Panc1 (cell line): ENCODE data around the gene FRMPD4. TPM values are rescaled to one million over a fixed set of nuclear protein-coding genes. Genes with fewer than 3 reads are reported as not detected.

Experiments
- ATAC-seq: fragments of 200-7000 bp; cut with Tn5 transposase; 2 replicates; pipeline ENCODE4 v1.9.1; 2020; ENCODE audit warnings: mild to moderate bottlenecking, moderate library complexity
- BruUV-seq: library from RNA; stranded (reverse); fragments of 400-500 nt; replicated peaks from 2 replicates; lab custom pipeline; 2021; lab: Mats Ljungman, UMichigan
- CTCF ChIA-PET: fragments of 300-600 bp; sonication (Branson Sonifier 250); formaldehyde crosslinking; loops from one replicate; lab custom pipeline; 2022; ENCODE audit warnings: antibody characterized with exemption; lab: Charles Lee
- POLR2A ChIA-PET: fragments of 300-600 bp; sonication (Branson Sonifier 250); formaldehyde crosslinking; loops from one replicate; lab custom pipeline; 2022; ENCODE audit warnings: antibody characterized with exemption; lab: Charles Lee
- DNase-seq: peaks from one replicate; pipeline ENCODE4 v3.0.0-alpha.2; 2010; ENCODE audit warnings: low read depth, low spot score
- H3K27ac ChIP-seq: 2 replicates; pipeline ENCODE4 v1.5.1; 2011; ENCODE audit warnings: mild to moderate bottlenecking, low read length, inconsistent platforms
- H3K27me3 ChIP-seq: fragments of 200-500 bp; sonication (Bioruptor generic); 2 replicates; pipeline ENCODE4 v1.6.0; 2014; ENCODE audit warnings: low read length, inconsistent platforms; ENCODE audit not compliant: control insufficient read depth, insufficient read depth
- H3K36me3 ChIP-seq: fragments of 200-500 bp; sonication (Bioruptor generic); 2 replicates; pipeline ENCODE4 v1.5.1; 2014; ENCODE audit warnings: inconsistent platforms, mild to moderate bottlenecking, low read length, moderate library complexity; ENCODE audit not compliant: control insufficient read depth, insufficient read depth
- H3K4me1 ChIP-seq: 2 replicates; pipeline ENCODE4 v1.5.1; 2011; ENCODE audit warnings: inconsistent platforms, mild to moderate bottlenecking, low read length, moderate library complexity; ENCODE audit not compliant: control insufficient read depth, insufficient read depth
- H3K4me3 ChIP-seq, 2 experiments: 2 replicates each; pipeline ENCODE4 v1.5.1; 2011 to 2012; ENCODE audit warnings: low read depth in 2 of 2, low read length in 2 of 2, mild to moderate bottlenecking in 2 of 2, inconsistent platforms in 1 of 2, moderate library complexity in 1 of 2
- H3K9me3 ChIP-seq: fragments of 200-500 bp; sonication (Bioruptor generic); 2 replicates; pipeline ENCODE4 v1.5.1; 2014; ENCODE audit warnings: low read depth, mild to moderate bottlenecking, inconsistent platforms, low read length, moderate library complexity; ENCODE audit not compliant: control insufficient read depth, insufficient read depth
- CTCF ChIP-seq: fragments of 450-650 bp; IDR thresholded peaks from 2 replicates; pipeline ENCODE4 v1.5.1; 2017; ENCODE audit warnings: mild to moderate bottlenecking
- POLR2AphosphoS5 ChIP-seq: IDR thresholded peaks from 2 replicates; pipeline ENCODE4 v1.6.1; 2012; ENCODE audit warnings: mild to moderate bottlenecking, low read depth, low read length, moderate library complexity
- REST ChIP-seq, 2 experiments: IDR thresholded peaks; 2 replicates each; pipeline ENCODE4 v1.6.1; 2011 to 2012; ENCODE audit warnings: low read depth in 2 of 2, control low read depth in 1 of 2, low read length in 1 of 2, mild to moderate bottlenecking in 1 of 2, moderate library complexity in 1 of 2; ENCODE audit not compliant: insufficient read depth in 1 of 2
- SIN3A ChIP-seq: IDR thresholded peaks from 2 replicates; pipeline ENCODE4 v1.6.1; 2012; ENCODE audit warnings: low read depth, mild to moderate bottlenecking, low read length, moderate library complexity, borderline replicate concordance; ENCODE audit not compliant: insufficient read depth
- TCF7L2 ChIP-seq: IDR thresholded peaks from 2 replicates; pipeline ENCODE4 v1.6.1; 2011; ENCODE audit warnings: mild to moderate bottlenecking, low read depth, low read length, inconsistent platforms
- in situ Hi-C: cut with HindIII; loops from 2 replicates; pipeline ENCODE4 v1.10.0; 2016; ENCODE audit warnings: low sequenced_read_pairs, low pct_unique_long_range_greater_than_20kb
- intact Hi-C: fragments of 100-400 bp; cut with micrococcal nuclease; formaldehyde crosslinking; loops from one replicate; pipeline ENCODE4 v1.10.0; 2022; ENCODE audit not compliant: unreplicated experiment
- total RNA-seq: library from RNA; stranded (reverse); gene quantifications from one replicate; pipeline ENCODE4 v1.2.1, GENCODE V29; 2021; ENCODE audit not compliant: unreplicated experiment

FRMPD4 gene
- total RNA-seq, 1 experiment from 2014 or later, result not detected

DNA sequence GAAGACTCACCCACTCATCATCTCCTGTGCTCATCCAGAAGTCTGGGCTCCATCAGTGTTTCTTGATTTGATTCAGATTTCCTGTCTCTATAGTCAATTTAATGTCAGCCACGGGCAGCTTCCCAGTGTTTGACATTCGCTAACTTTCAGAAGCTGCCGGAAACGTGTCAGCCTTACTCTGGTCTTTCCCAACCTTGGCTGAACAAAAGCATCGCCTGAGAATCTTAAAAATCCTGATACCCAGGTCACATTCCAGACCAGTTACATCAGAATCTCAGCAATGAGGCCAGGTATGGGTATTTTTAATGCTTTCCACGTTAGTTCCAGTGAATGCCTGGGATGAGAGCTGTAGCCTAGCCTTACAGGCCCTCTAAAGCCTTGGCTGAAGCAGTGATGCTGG lies 233.8 kb downstream of the FRMPD4 start:
- ChIA-PET CTCF (no interaction called here), POLR2A (no interaction called here)
- Histone ChIP-seq H3K4me1 (no peaks in the 10 kb centered on the region), H3K27ac (no peak overlapping the region), H3K4me3 (no peak overlapping the region), H3K27me3 (no peaks in the 10 kb centered on the region), H3K36me3 (no peaks in the 10 kb centered on the region), H3K9me3 (no peaks in the 10 kb centered on the region)
- intact Hi-C loops, result no loop called here
- TF ChIP-seq TCF7L2, result no peak
- no peak for TF ChIP-seq REST (IDR thresholded peaks at IDR 0.05; ENCODE audit: insufficient read depth in 1 of 2, low read depth in 2 of 2, low read length in 1 of 2)
- TF ChIP-seq POLR2AphosphoS5, result no peak
- TF ChIP-seq CTCF, result no peak
- no peak for TF ChIP-seq SIN3A
- in situ Hi-C loops, result no loop called here
- ATAC-seq (no peak), DNase-seq (no peak)
- no TSS peak for BruUV-seq

DNA sequence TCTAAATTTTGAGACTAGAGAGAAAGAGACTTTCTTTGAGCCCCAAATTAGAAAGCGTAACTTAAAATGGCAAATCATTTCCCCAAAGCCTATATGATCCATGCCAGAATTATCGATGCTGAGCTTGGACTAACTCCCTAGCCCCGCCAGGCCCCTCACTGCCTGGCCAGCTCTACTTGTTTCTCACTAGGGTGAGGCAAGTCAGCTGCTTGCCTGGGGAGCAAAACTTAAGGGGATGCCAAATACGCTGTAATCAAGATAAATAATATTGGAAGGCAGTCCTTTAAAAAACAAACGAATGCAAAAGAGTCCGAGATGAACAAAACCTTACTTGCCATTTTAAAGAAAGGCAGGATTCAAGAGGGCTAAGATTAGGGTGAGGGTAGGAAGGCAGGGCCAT lies 236.0 kb downstream of the FRMPD4 start:
- Histone ChIP-seq H3K9me3 (no peaks in the 10 kb centered on the region), H3K4me3 (no peak overlapping the region)

More for the DNA sequence above, 236.0 kb downstream of the FRMPD4 start:
- Histone ChIP-seq H3K36me3 (no peaks in the 10 kb centered on the region), H3K27ac (no peak overlapping the region), H3K27me3 (no peaks in the 10 kb centered on the region), H3K4me1 (no peaks in the 10 kb centered on the region)
- no TSS peak for BruUV-seq
- ATAC-seq, result no peak
- intact Hi-C loops (no loop called here), in situ Hi-C loops (no loop called here)
- DNase-seq, result no peak
- no peak for TF ChIP-seq POLR2AphosphoS5
- no peak for TF ChIP-seq TCF7L2
- TF ChIP-seq CTCF, result no peak
- TF ChIP-seq SIN3A, result no peak
- TF ChIP-seq REST (IDR thresholded peaks at IDR 0.05; ENCODE audit: insufficient read depth in 1 of 2, low read depth in 2 of 2, low read length in 1 of 2), result no peak
- CTCF ChIA-PET, result no interaction called here
- POLR2A ChIA-PET, result no interaction called here
